H9 (cell line): Measurements from ENCODE around the gene LRP1B. TPM values are rescaled to one million over a fixed set of nuclear protein-coding genes. Genes with fewer than 3 reads are reported as not detected.

Experiments
- DNase-seq: peaks from one replicate; pipeline ENCODE4 v3.0.0-alpha.2; 2017
- H2AFZ ChIP-seq: one replicate; pipeline ENCODE4 v1.6.1; 2013; ENCODE audit warnings: mild to moderate bottlenecking, low read length, control low read depth, moderate library complexity
- H2AK5ac ChIP-seq: 2 replicates; pipeline ENCODE4 v1.6.1; 2013; ENCODE audit warnings: low read length, control low read depth, mixed read lengths; ENCODE audit not compliant: insufficient read length
- H2BK120ac ChIP-seq: one replicate; pipeline ENCODE4 v1.6.1; 2013; ENCODE audit warnings: low read depth, mild to moderate bottlenecking, low read length, control low read depth, inconsistent platforms; ENCODE audit not compliant: poor library complexity, severe bottlenecking
- H2BK12ac ChIP-seq: 2 replicates; pipeline ENCODE4 v1.6.1; 2013; ENCODE audit warnings: low read length, control low read depth, mixed read lengths, low read depth; ENCODE audit not compliant: insufficient read length
- H2BK15ac ChIP-seq: 2 replicates; pipeline ENCODE4 v1.6.1; 2013; ENCODE audit warnings: low read depth, low read length, control low read depth
- H2BK20ac ChIP-seq: one replicate; pipeline ENCODE4 v1.6.1; 2013; ENCODE audit warnings: low read depth, mild to moderate bottlenecking, low read length, control low read depth, inconsistent platforms; ENCODE audit not compliant: poor library complexity, severe bottlenecking
- H2BK5ac ChIP-seq: 2 replicates; pipeline ENCODE4 v1.6.1; 2013; ENCODE audit warnings: low read length, control low read depth, mixed read lengths; ENCODE audit not compliant: insufficient read length
- H3K14ac ChIP-seq: 2 replicates; pipeline ENCODE4 v1.6.1; 2013; ENCODE audit warnings: low read length, control low read depth; ENCODE audit not compliant: insufficient read depth
- H3K18ac ChIP-seq: 2 replicates; pipeline ENCODE4 v1.6.1; 2013; ENCODE audit warnings: low read depth, mild to moderate bottlenecking, mixed read lengths, low read length, control low read depth; ENCODE audit not compliant: insufficient read length
- H3K23ac ChIP-seq: 2 replicates; pipeline ENCODE4 v1.6.1; 2013; ENCODE audit warnings: low read length, control low read depth, mixed read lengths, low read depth; ENCODE audit not compliant: insufficient read length
- H3K23me2 ChIP-seq: 2 replicates; pipeline ENCODE4 v1.6.1; 2013; ENCODE audit warnings: low read depth, mild to moderate bottlenecking, mixed read lengths, low read length, control low read depth; ENCODE audit not compliant: insufficient read length, poor library complexity, severe bottlenecking
- H3K27ac ChIP-seq: 2 replicates; pipeline ENCODE4 v1.5.1; 2013; ENCODE audit warnings: low read length, control low read depth, mixed read lengths, low read depth; ENCODE audit not compliant: insufficient read length
- H3K27me3 ChIP-seq: 2 replicates; pipeline ENCODE4 v1.6.1; 2013; ENCODE audit warnings: low read length, control low read depth, inconsistent platforms; ENCODE audit not compliant: insufficient read depth
- H3K4ac ChIP-seq: 2 replicates; pipeline ENCODE4 v1.6.1; 2013; ENCODE audit warnings: low read depth, mild to moderate bottlenecking, control low read depth, inconsistent platforms, low read length, moderate library complexity
- H3K4me1 ChIP-seq: 2 replicates; pipeline ENCODE4 v1.6.1; 2013; ENCODE audit warnings: low read length, control low read depth, inconsistent platforms; ENCODE audit not compliant: insufficient read depth
- H3K4me2 ChIP-seq: 2 replicates; pipeline ENCODE4 v1.6.1; 2013; ENCODE audit warnings: low read length, control low read depth, mixed read lengths; ENCODE audit not compliant: insufficient read length, insufficient read depth
- H3K56ac ChIP-seq: 2 replicates; pipeline ENCODE4 v1.6.1; 2013; ENCODE audit warnings: low read depth, mild to moderate bottlenecking, mixed read lengths, low read length, control low read depth; ENCODE audit not compliant: insufficient read length
- H3K79me1 ChIP-seq: 2 replicates; pipeline ENCODE4 v1.6.1; 2013; ENCODE audit warnings: low read depth, mild to moderate bottlenecking, moderate library complexity, low read length, control low read depth, inconsistent platforms; ENCODE audit not compliant: insufficient read depth, poor library complexity, severe bottlenecking
- H3K79me2 ChIP-seq: 2 replicates; pipeline ENCODE4 v1.6.1; 2013; ENCODE audit warnings: low read length, control low read depth, inconsistent platforms; ENCODE audit not compliant: insufficient read depth
- H3K9ac ChIP-seq: 2 replicates; pipeline ENCODE4 v1.6.1; 2013; ENCODE audit warnings: low read length, control low read depth, mixed read lengths; ENCODE audit not compliant: insufficient read length; ENCODE audit errors: extremely low read depth
- H3K9me3 ChIP-seq: one replicate; pipeline ENCODE4 v1.6.1; 2013; ENCODE audit warnings: low read depth, low read length, inconsistent platforms; ENCODE audit not compliant: control insufficient read depth
- H3T11ph ChIP-seq: one replicate; pipeline ENCODE4 v1.6.1; 2013; ENCODE audit warnings: mild to moderate bottlenecking, low read length, control low read depth, inconsistent platforms
- H4K20me1 ChIP-seq: one replicate; pipeline ENCODE4 v1.6.1; 2013; ENCODE audit not compliant: control insufficient read depth, insufficient read length, insufficient read depth
- H4K5ac ChIP-seq: 2 replicates; pipeline ENCODE4 v1.6.1; 2013; ENCODE audit warnings: low read depth, mild to moderate bottlenecking, mixed read lengths, low read length, control low read depth; ENCODE audit not compliant: insufficient read length
- H4K8ac ChIP-seq: replicated peaks from 2 replicates; pipeline ENCODE4 v1.6.1; 2013; ENCODE audit warnings: low read length, control low read depth, mixed read lengths, low read depth; ENCODE audit not compliant: insufficient read length
- H4K91ac ChIP-seq: 2 replicates; pipeline ENCODE4 v1.6.1; 2013; ENCODE audit warnings: low read depth, mild to moderate bottlenecking, moderate library complexity, mixed read lengths, low read length, control low read depth; ENCODE audit not compliant: insufficient read length
- H3K27ac Mint-ChIP-seq, 3 experiments: 2 replicates in 2 of 3; 3 replicates in 1 of 3; pipeline ENCODE4 v1.8.0; 2020 to 2021; ENCODE audit warnings: mixed read lengths in 3 of 3, mild to moderate bottlenecking in 1 of 3, moderate library complexity in 1 of 3
- H3K27me3 Mint-ChIP-seq: 2 replicates; pipeline ENCODE4 v1.8.0; 2021; ENCODE audit warnings: low read depth, mild to moderate bottlenecking, moderate library complexity, mixed read lengths
- H3K36me3 Mint-ChIP-seq, 3 experiments: 2 replicates in 2 of 3; 3 replicates in 1 of 3; pipeline ENCODE4 v1.8.0; 2020 to 2021; ENCODE audit warnings: low read depth in 3 of 3, mixed read lengths in 3 of 3; ENCODE audit not compliant: insufficient read depth in 1 of 3
- H3K4me1 Mint-ChIP-seq, 2 experiments: 2 replicates each; pipeline ENCODE4 v1.8.0; 2020; ENCODE audit warnings: mixed read lengths in 2 of 2
- H3K4me3 Mint-ChIP-seq, 2 experiments: 2 replicates in 1 of 2; 3 replicates in 1 of 2; pipeline ENCODE4 v1.8.0; 2020 to 2021; ENCODE audit warnings: mild to moderate bottlenecking in 2 of 2, mixed read lengths in 2 of 2, moderate library complexity in 1 of 2
- H3K9me3 Mint-ChIP-seq, 2 experiments: 2 replicates in 1 of 2; 3 replicates in 1 of 2; pipeline ENCODE4 v1.8.0; 2020; ENCODE audit warnings: mild to moderate bottlenecking in 2 of 2, mixed read lengths in 2 of 2, moderate library complexity in 1 of 2
- WGBS: extraction: QIAGEN DNeasy Blood & Tissue Kit; methylation state at CpG from one replicate; pipeline ENCODE4 v1.1.7; 2013; ENCODE audit warnings: missing lambda C conversion rate, low lambda C conversion rate, mixed read lengths; ENCODE audit not compliant: insufficient read length; ENCODE audit errors: extremely low coverage; 5-methylcytosine and 5-hydroxymethylcytosine counted together
- total RNA-seq: library from RNA; stranded (reverse); gene quantifications from 2 replicates; pipeline ENCODE4 v1.2.1, GENCODE V29; 2021
- TF ChIP-seq, protein P1 (sequence below): fragments of 200-600 bp; sonication (generic); conservative IDR thresholded peaks from 3 replicates; pipeline ENCODE4 v1.8.0; 2021; ENCODE audit warnings: antibody characterized with exemption, mild to moderate bottlenecking

The LRP1B gene
- total RNA-seq, 1 experiment from 2014 or later, result not detected

DNA sequence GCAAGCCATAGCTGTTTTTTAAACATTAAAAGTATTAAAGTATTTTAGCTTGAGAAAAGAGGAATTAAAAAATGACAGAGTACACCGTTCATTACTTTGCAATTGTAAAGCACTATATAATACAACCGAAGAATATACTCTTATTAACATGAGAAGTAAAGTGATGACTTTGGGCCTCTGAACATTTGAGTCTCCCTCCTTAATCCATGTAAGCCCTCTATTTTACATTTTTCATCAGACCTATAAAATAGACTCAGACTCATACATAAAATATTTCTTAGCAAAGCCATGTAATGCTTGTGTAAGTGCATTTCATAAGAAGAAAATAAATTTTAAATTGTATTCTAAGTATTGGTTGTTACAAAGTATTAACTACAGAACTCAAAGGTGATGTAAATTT lies 198.6 kb downstream of the LRP1B start:
- no peak for DNase-seq
- no peak overlapping the region for H3K27ac Mint-ChIP-seq

More for the DNA sequence above, 198.6 kb downstream of the LRP1B start:
- no CpG with 5 or more reads among the region's 2 CpGs for WGBS
- Histone ChIP-seq H3K4ac (no peak overlapping the region), H2BK120ac (no peak overlapping the region), H3K9me3 (no peaks in the 10 kb centered on the region), H3K27me3 (no peaks in the 10 kb centered on the region), H2AFZ (no peak overlapping the region), H4K5ac (no peak overlapping the region), H3K79me1 (no peaks in the 10 kb centered on the region), H2BK12ac (no peak overlapping the region), H2BK20ac (no peak overlapping the region), H3K18ac (no peak overlapping the region), H4K8ac (no peak overlapping the region), H2AK5ac (no peak overlapping the region), H3K23ac (no peak overlapping the region), H2BK15ac (no peak overlapping the region), H3K4me1 (no peaks in the 10 kb centered on the region), H3K23me2 (no peaks in the 10 kb centered on the region), H4K20me1 (no peaks in the 10 kb centered on the region), H3K79me2 (no peaks in the 10 kb centered on the region), H2BK5ac (no peak overlapping the region), H3K14ac (no peak overlapping the region), H4K91ac (no peak overlapping the region), H3K27ac (no peak overlapping the region), H3T11ph (no peak overlapping the region), H3K56ac (no peak overlapping the region), H3K9ac (no peak overlapping the region), H3K4me2 (no peak overlapping the region)
- no peak overlapping the region for H3K4me3 Mint-ChIP-seq
- no peaks in the 10 kb centered on the region for H3K36me3 Mint-ChIP-seq
- no peaks in the 10 kb centered on the region for H3K27me3 Mint-ChIP-seq
- peaks cover 0 to 3% of the 10 kb centered on the region in 2 experiments; a peak in 1 of 4 replicates for H3K4me1 Mint-ChIP-seq
- no peaks in the 10 kb centered on the region; a peak in 1 of 5 replicates for H3K9me3 Mint-ChIP-seq
- TF ChIP-seq, protein P1, sequence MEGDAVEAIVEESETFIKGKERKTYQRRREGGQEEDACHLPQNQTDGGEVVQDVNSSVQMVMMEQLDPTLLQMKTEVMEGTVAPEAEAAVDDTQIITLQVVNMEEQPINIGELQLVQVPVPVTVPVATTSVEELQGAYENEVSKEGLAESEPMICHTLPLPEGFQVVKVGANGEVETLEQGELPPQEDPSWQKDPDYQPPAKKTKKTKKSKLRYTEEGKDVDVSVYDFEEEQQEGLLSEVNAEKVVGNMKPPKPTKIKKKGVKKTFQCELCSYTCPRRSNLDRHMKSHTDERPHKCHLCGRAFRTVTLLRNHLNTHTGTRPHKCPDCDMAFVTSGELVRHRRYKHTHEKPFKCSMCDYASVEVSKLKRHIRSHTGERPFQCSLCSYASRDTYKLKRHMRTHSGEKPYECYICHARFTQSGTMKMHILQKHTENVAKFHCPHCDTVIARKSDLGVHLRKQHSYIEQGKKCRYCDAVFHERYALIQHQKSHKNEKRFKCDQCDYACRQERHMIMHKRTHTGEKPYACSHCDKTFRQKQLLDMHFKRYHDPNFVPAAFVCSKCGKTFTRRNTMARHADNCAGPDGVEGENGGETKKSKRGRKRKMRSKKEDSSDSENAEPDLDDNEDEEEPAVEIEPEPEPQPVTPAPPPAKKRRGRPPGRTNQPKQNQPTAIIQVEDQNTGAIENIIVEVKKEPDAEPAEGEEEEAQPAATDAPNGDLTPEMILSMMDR, result no peak
